ENCODE results near the gene DLX2. TPM values are rescaled to one million over a fixed set of nuclear protein-coding genes. Genes with fewer than 3 reads are reported as not detected.
"Not testable (repeated sequence)": the region's sequence is repeated elsewhere in the genome, so short reads cannot be mapped to it uniquely, and the experiment has no call there.

The DLX2 gene
- not detected for polyA plus RNA-seq (2012; ENCODE audit: insufficient read depth, insufficient read length, low read depth)

- TF ChIP-seq CTCF (IDR thresholded peaks at IDR 0.05; ENCODE audit: low read depth, low read length) = no peak
- Histone ChIP-seq H3K4me1 (no peaks in the 10 kb centered on the region), H3K27me3 (peaks cover 65% of the 10 kb centered on the region), H3K9me3 (no peaks in the 10 kb centered on the region), H3K4me3 (ENCODE audit: low read depth, low read length) (peak within 1 kb of the TSS; percentile 56), H3K36me3 (no peaks in the 10 kb centered on the region)
- peak; percentile 86 for DNase-seq
Observed at GRCh38 chr2:172102391-172103359, at the start of gene DLX2. TSS of gene DLX2 (minus strand) at chr2:172102900. CDS start at chr2:172102538, 362 bp downstream.

- H3K9me3 ChIP-seq = no peaks in the 10 kb centered on the region
- DNase-seq = no peak
- no peaks in the 10 kb centered on the region for H3K27me3 ChIP-seq
- H3K4me1 ChIP-seq = no peaks in the 10 kb centered on the region
- no peak for TF ChIP-seq CTCF (IDR thresholded peaks at IDR 0.05; ENCODE audit: low read depth, low read length)
- H3K36me3 ChIP-seq = no peaks in the 10 kb centered on the region
- H3K4me3 ChIP-seq (ENCODE audit: low read depth, low read length) = no peak overlapping the region
Observed at GRCh38 chr2:172147944-172148650, 45.4 kb upstream of the DLX2 start.

GRCh38 chr2:172143817-172144216 is 41.1 kb upstream of the DLX2 start:
- Histone ChIP-seq H3K4me3 (ENCODE audit: low read depth, low read length) (no peak overlapping the region), H3K27me3 (no peaks in the 10 kb centered on the region), H3K36me3 (no peaks in the 10 kb centered on the region), H3K9me3 (no peaks in the 10 kb centered on the region), H3K4me1 (no peaks in the 10 kb centered on the region)
- no peak for DNase-seq
- no peak for TF ChIP-seq CTCF (IDR thresholded peaks at IDR 0.05; ENCODE audit: low read depth, low read length)

GRCh38 chr2:172138727-172139126 is 36.0 kb upstream of the DLX2 start:
- H3K27me3 ChIP-seq; DNase-seq; H3K4me3 ChIP-seq (ENCODE audit: low read depth, low read length); H3K4me1 ChIP-seq; H3K36me3 ChIP-seq; H3K9me3 ChIP-seq: not testable (repeated sequence)

GRCh38 chr2:172137943-172138342 is 35.2 kb upstream of the DLX2 start:
- Histone ChIP-seq H3K9me3 (no peaks in the 10 kb centered on the region), H3K4me1 (no peaks in the 10 kb centered on the region), H3K4me3 (ENCODE audit: low read depth, low read length) (no peak overlapping the region), H3K36me3 (no peaks in the 10 kb centered on the region), H3K27me3 (no peaks in the 10 kb centered on the region)
- no peak for DNase-seq
- no peak for TF ChIP-seq CTCF (IDR thresholded peaks at IDR 0.05; ENCODE audit: low read depth, low read length)

GRCh38 chr2:172137109-172137508 is 34.4 kb upstream of the DLX2 start:
- H3K27me3 ChIP-seq = no peaks in the 10 kb centered on the region
- no peaks in the 10 kb centered on the region for H3K4me1 ChIP-seq
- H3K4me3 ChIP-seq (ENCODE audit: low read depth, low read length) = no peak overlapping the region
- no peaks in the 10 kb centered on the region for H3K9me3 ChIP-seq
- DNase-seq = no peak
- no peak for TF ChIP-seq CTCF (IDR thresholded peaks at IDR 0.05; ENCODE audit: low read depth, low read length)
- no peaks in the 10 kb centered on the region for H3K36me3 ChIP-seq
